ENCODE data around the gene LRRK2.

LRRK2 gene

GRCh38 chr12:40310211-40310610 is 85.4 kb downstream of the LRRK2 start:
- TF ChIP-seq CTCF (conservative IDR thresholded peaks at IDR 0.05; ENCODE audit: low read length) (no peak), EZH2phosphoT487 (IDR thresholded peaks at IDR 0.05; ENCODE audit: borderline replicate concordance) (no peak)
- H3K4me1 ChIP-seq (ENCODE audit: insufficient read depth, low read length, poor library complexity, severe bottlenecking) = no peaks in the 10 kb centered on the region
- no peaks in the 10 kb centered on the region for H3K27me3 ChIP-seq (ENCODE audit: insufficient read depth, low read length, poor library complexity, severe bottlenecking)
- H2AFZ ChIP-seq (ENCODE audit: low read length) = no peak overlapping the region
- H3K36me3 ChIP-seq (ENCODE audit: insufficient read depth, low read length) = no peaks in the 10 kb centered on the region
- no peaks in the 10 kb centered on the region for H3K9me2 ChIP-seq (replicated peaks; ENCODE audit: low read depth, low read length)
- no peaks in the 10 kb centered on the region for H3F3A ChIP-seq (ENCODE audit: low read depth)
- H3K4me3 ChIP-seq (ENCODE audit: low read length, poor library complexity, severe bottlenecking) = no peak overlapping the region
- no peaks in the 10 kb centered on the region for H4K20me1 ChIP-seq (ENCODE audit: insufficient read depth, low read length, poor library complexity, severe bottlenecking)
- no peak overlapping the region for H3K9ac ChIP-seq (ENCODE audit: low read depth, low read length, poor library complexity, severe bottlenecking)
- no peak overlapping the region for H3K4me2 ChIP-seq (ENCODE audit: low read depth, low read length, poor library complexity, severe bottlenecking)
- no peaks in the 10 kb centered on the region for H3K79me2 ChIP-seq (ENCODE audit: insufficient read depth, low read length)
- no peaks in the 10 kb centered on the region for H3K9me3 ChIP-seq (ENCODE audit: insufficient read depth, low read depth, low read length)

DNA sequence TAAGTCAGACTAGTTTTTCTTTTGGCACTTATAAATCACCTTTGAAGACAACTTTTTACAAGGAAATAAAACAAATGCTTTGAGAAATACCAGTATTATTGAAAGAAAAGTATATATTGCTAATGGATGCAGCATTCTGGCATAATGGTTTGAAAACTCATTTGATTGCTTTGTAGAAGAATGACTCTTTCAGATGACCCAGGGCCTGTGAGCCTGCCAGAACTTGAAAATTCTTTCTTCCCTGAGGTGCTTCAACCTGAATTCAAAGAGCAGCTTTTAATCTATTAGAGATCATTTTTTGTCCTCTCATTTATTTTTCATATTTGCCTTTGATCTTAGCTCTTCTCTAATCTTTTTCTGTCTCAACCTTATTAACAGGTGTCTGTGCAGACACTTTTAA is 87.4 kb downstream of the LRRK2 start:
- no peaks in the 10 kb centered on the region for H3K27me3 ChIP-seq (ENCODE audit: insufficient read depth, low read length, poor library complexity, severe bottlenecking)
- H3K4me3 ChIP-seq (ENCODE audit: low read length, poor library complexity, severe bottlenecking) = no peak overlapping the region
- H3K9me3 ChIP-seq (ENCODE audit: insufficient read depth, low read depth, low read length) = no peaks in the 10 kb centered on the region
- no peaks in the 10 kb centered on the region for H3K9me2 ChIP-seq (replicated peaks; ENCODE audit: low read depth, low read length)
- no peak overlapping the region for H3K9ac ChIP-seq (ENCODE audit: low read depth, low read length, poor library complexity, severe bottlenecking)
- no peaks in the 10 kb centered on the region for H3K79me2 ChIP-seq (ENCODE audit: insufficient read depth, low read length)
- H3F3A ChIP-seq (ENCODE audit: low read depth) = no peaks in the 10 kb centered on the region
- no peaks in the 10 kb centered on the region for H4K20me1 ChIP-seq (ENCODE audit: insufficient read depth, low read length, poor library complexity, severe bottlenecking)
- no peak for TF ChIP-seq CTCF (conservative IDR thresholded peaks at IDR 0.05; ENCODE audit: low read length)
- TF ChIP-seq EZH2phosphoT487 (IDR thresholded peaks at IDR 0.05; ENCODE audit: borderline replicate concordance) = no peak
- no peaks in the 10 kb centered on the region for H3K4me1 ChIP-seq (ENCODE audit: insufficient read depth, low read length, poor library complexity, severe bottlenecking)
- H3K4me2 ChIP-seq (ENCODE audit: low read depth, low read length, poor library complexity, severe bottlenecking) = no peak overlapping the region
- no peak overlapping the region for H2AFZ ChIP-seq (ENCODE audit: low read length)
- H3K36me3 ChIP-seq (ENCODE audit: insufficient read depth, low read length) = no peaks in the 10 kb centered on the region

DNA sequence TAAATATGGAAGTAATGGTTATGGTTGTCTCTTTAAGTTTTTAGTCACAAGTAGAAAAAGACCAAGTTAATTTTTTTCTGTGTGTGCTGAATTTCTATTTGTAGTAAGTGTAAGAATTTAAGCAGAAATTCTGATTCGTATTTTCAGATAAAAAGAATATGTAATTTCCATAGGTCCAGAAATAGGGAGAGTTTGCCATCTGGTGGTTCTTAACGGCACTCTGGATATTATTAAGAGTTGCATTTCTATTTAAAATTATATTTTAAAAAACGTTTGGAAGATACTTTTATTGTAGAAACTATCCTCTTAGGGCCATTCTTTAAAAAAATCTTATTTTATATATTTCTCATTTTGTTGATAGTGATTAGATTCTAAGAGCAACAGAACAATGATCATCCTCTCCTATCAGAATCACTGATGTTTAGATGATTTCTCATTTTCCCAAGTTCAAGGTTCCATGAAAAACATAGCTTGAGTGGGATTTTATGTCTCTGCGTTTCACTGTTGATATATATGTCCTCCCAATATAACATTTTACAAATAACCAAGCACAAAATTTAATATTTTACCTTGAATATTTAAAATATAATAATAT is 88.3 kb downstream of the LRRK2 start:
- Histone ChIP-seq H3K4me1 (ENCODE audit: insufficient read depth, low read length, poor library complexity, severe bottlenecking) (no peaks in the 10 kb centered on the region), H3F3A (ENCODE audit: low read depth) (no peaks in the 10 kb centered on the region), H3K36me3 (ENCODE audit: insufficient read depth, low read length) (no peaks in the 10 kb centered on the region), H3K4me3 (ENCODE audit: low read length, poor library complexity, severe bottlenecking) (no peak overlapping the region), H3K9me2 (replicated peaks; ENCODE audit: low read depth, low read length) (no peaks in the 10 kb centered on the region), H3K9me3 (ENCODE audit: insufficient read depth, low read depth, low read length) (no peaks in the 10 kb centered on the region), H3K4me2 (ENCODE audit: low read depth, low read length, poor library complexity, severe bottlenecking) (no peak overlapping the region), H2AFZ (ENCODE audit: low read length) (no peak overlapping the region), H3K9ac (ENCODE audit: low read depth, low read length, poor library complexity, severe bottlenecking) (no peak overlapping the region), H4K20me1 (ENCODE audit: insufficient read depth, low read length, poor library complexity, severe bottlenecking) (no peaks in the 10 kb centered on the region), H3K79me2 (ENCODE audit: insufficient read depth, low read length) (no peaks in the 10 kb centered on the region), H3K27me3 (ENCODE audit: insufficient read depth, low read length, poor library complexity, severe bottlenecking) (no peaks in the 10 kb centered on the region)
- no peak for TF ChIP-seq EZH2phosphoT487 (IDR thresholded peaks at IDR 0.05; ENCODE audit: borderline replicate concordance)
- TF ChIP-seq CTCF (conservative IDR thresholded peaks at IDR 0.05; ENCODE audit: low read length) = peak; percentile 52
